B cell (primary cell): Measurements from ENCODE around the gene DIABLO.

Source experiments
- EZH2 ChIP-seq: IDR thresholded peaks from 2 replicates; pipeline ENCODE4 v1.6.1; 2012; ENCODE audit warnings: borderline replicate concordance, low read depth, mild to moderate bottlenecking, moderate library complexity, low read length; ENCODE audit not compliant: insufficient read depth, poor library complexity, severe bottlenecking
- TF ChIP-seq, protein P1 (sequence below): fragments of 200-600 bp; IDR thresholded peaks from one replicate; pipeline ENCODE4 v1.8.0; 2022; ENCODE audit warnings: antibody characterized with exemption, mild to moderate bottlenecking

DNA sequence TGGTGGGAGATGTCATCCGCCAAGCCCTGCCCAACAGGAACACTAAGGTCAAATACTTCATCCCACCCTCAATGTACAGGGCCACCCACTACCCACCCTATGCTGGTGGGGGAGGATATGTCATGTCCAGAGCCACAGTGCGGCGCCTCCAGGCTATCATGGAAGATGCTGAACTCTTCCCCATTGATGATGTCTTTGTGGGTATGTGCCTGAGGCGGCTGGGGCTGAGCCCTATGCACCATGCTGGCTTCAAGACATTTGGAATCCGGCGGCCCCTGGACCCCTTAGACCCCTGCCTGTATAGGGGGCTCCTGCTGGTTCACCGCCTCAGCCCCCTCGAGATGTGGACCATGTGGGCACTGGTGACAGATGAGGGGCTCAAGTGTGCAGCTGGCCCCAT lies 18.9 kb downstream of the DIABLO start:
- TF ChIP-seq, protein P1, sequence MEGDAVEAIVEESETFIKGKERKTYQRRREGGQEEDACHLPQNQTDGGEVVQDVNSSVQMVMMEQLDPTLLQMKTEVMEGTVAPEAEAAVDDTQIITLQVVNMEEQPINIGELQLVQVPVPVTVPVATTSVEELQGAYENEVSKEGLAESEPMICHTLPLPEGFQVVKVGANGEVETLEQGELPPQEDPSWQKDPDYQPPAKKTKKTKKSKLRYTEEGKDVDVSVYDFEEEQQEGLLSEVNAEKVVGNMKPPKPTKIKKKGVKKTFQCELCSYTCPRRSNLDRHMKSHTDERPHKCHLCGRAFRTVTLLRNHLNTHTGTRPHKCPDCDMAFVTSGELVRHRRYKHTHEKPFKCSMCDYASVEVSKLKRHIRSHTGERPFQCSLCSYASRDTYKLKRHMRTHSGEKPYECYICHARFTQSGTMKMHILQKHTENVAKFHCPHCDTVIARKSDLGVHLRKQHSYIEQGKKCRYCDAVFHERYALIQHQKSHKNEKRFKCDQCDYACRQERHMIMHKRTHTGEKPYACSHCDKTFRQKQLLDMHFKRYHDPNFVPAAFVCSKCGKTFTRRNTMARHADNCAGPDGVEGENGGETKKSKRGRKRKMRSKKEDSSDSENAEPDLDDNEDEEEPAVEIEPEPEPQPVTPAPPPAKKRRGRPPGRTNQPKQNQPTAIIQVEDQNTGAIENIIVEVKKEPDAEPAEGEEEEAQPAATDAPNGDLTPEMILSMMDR = no peak
- TF ChIP-seq EZH2 = no peak
